ENCODE data around the gene CHCHD5. TPM values are rescaled to one million over a fixed set of nuclear protein-coding genes. Genes with fewer than 3 reads are reported as not detected.

The CHCHD5 gene
- total RNA-seq, 1 experiment from 2014 or later, result 32.3 TPM

GRCh38 chr2:112603731-112604130 lies 19.3 kb downstream of the CHCHD5 start:
- no peak overlapping the region for H3K56ac ChIP-seq (ENCODE audit: insufficient read length, low read depth, low read length)
- H4K8ac ChIP-seq (replicated peaks; ENCODE audit: insufficient read length, low read depth, low read length), result no peak overlapping the region
- no peak overlapping the region for H4K91ac ChIP-seq (ENCODE audit: insufficient read length, low read depth, low read length)
- H3K79me1 ChIP-seq (ENCODE audit: insufficient read depth, low read depth, low read length, poor library complexity, severe bottlenecking), result no peaks in the 10 kb centered on the region
- H3K4me1 Mint-ChIP-seq, result peaks cover 4 to 5% of the 10 kb centered on the region in 2 experiments
- no peaks in the 10 kb centered on the region for H4K20me1 ChIP-seq (ENCODE audit: control insufficient read depth, insufficient read depth, insufficient read length)
- H3K23me2 ChIP-seq (ENCODE audit: insufficient read length, low read depth, low read length, poor library complexity, severe bottlenecking), result no peaks in the 10 kb centered on the region
- no peaks in the 10 kb centered on the region for H3K9me3 ChIP-seq (ENCODE audit: control insufficient read depth, low read depth, low read length)
- TF ChIP-seq, protein P1, sequence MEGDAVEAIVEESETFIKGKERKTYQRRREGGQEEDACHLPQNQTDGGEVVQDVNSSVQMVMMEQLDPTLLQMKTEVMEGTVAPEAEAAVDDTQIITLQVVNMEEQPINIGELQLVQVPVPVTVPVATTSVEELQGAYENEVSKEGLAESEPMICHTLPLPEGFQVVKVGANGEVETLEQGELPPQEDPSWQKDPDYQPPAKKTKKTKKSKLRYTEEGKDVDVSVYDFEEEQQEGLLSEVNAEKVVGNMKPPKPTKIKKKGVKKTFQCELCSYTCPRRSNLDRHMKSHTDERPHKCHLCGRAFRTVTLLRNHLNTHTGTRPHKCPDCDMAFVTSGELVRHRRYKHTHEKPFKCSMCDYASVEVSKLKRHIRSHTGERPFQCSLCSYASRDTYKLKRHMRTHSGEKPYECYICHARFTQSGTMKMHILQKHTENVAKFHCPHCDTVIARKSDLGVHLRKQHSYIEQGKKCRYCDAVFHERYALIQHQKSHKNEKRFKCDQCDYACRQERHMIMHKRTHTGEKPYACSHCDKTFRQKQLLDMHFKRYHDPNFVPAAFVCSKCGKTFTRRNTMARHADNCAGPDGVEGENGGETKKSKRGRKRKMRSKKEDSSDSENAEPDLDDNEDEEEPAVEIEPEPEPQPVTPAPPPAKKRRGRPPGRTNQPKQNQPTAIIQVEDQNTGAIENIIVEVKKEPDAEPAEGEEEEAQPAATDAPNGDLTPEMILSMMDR (conservative IDR thresholded peaks at IDR 0.05), result no peak
- H3K27ac Mint-ChIP-seq, result no peak overlapping the region
- H3K23ac ChIP-seq (ENCODE audit: insufficient read length, low read depth, low read length), result no peak overlapping the region
- H3K14ac ChIP-seq (ENCODE audit: insufficient read depth, low read length), result no peak overlapping the region
- no CpG with 5 or more reads among the region's 2 CpGs for WGBS (ENCODE audit: extremely low coverage, insufficient read length, low lambda C conversion rate)
- no peak for DNase-seq
- H2BK20ac ChIP-seq (ENCODE audit: low read depth, low read length, poor library complexity, severe bottlenecking), result no peak overlapping the region
- no peaks in the 10 kb centered on the region for H3K27me3 ChIP-seq (ENCODE audit: insufficient read depth, low read length)
- no peaks in the 10 kb centered on the region for H3K36me3 Mint-ChIP-seq (ENCODE audit: insufficient read depth in 1 of 3, low read depth in 3 of 3)
- H3K4me1 ChIP-seq (ENCODE audit: insufficient read depth, low read length), result no peaks in the 10 kb centered on the region
- no peak overlapping the region for H3K9ac ChIP-seq (ENCODE audit: extremely low read depth, insufficient read length, low read length)
- no peak overlapping the region for H2BK12ac ChIP-seq (ENCODE audit: insufficient read length, low read depth, low read length)
- no peak overlapping the region for H3K4me2 ChIP-seq (ENCODE audit: insufficient read depth, insufficient read length, low read length)
- H3K27me3 Mint-ChIP-seq (ENCODE audit: low read depth), result no peaks in the 10 kb centered on the region; the same call in 1 of the 2 replicates
- no peak overlapping the region for H3K18ac ChIP-seq (ENCODE audit: insufficient read length, low read depth, low read length)
- no peak overlapping the region for H2AFZ ChIP-seq (ENCODE audit: low read length)
- peaks cover 0 to 6% of the 10 kb centered on the region in 2 experiments; a peak in 1 of 5 replicates for H3K9me3 Mint-ChIP-seq
- H2BK5ac ChIP-seq (ENCODE audit: insufficient read length, low read length), result no peak overlapping the region
- H2AK5ac ChIP-seq (ENCODE audit: insufficient read length, low read length), result no peak overlapping the region
- no peak overlapping the region for H2BK15ac ChIP-seq (ENCODE audit: low read depth, low read length)
- no peak overlapping the region for H3K4ac ChIP-seq (ENCODE audit: low read depth, low read length)
- H3K79me2 ChIP-seq (ENCODE audit: insufficient read depth, low read length), result no peaks in the 10 kb centered on the region
- H3K4me3 Mint-ChIP-seq, result no peak overlapping the region
- H3T11ph ChIP-seq (ENCODE audit: low read length), result no peak overlapping the region
- H3K27ac ChIP-seq (ENCODE audit: insufficient read length, low read depth, low read length), result no peak overlapping the region
- H4K5ac ChIP-seq (ENCODE audit: insufficient read length, low read depth, low read length), result no peak overlapping the region
- no peak overlapping the region for H2BK120ac ChIP-seq (ENCODE audit: low read depth, low read length, poor library complexity, severe bottlenecking)
